HG02938 (cell line): ENCODE results near the gene TRPM2.

Experiments
- ATAC-seq: cut with Tn5 transposase; IDR thresholded peaks from one replicate; pipeline ENCODE4 v1.9.1; 2021; ENCODE audit warnings: mild to moderate bottlenecking, moderate library complexity; ENCODE audit not compliant: unreplicated experiment

TRPM2 gene

GRCh38 chr21:44439211-44439600, 85.8 kb downstream of the TRPM2 start:
- ATAC-seq = no peak

- ATAC-seq = no peak
Observed at GRCh38 chr21:44440241-44441040, 87.0 kb downstream of the TRPM2 start.

GRCh38 chr21:44441041-44441400, 87.6 kb downstream of the TRPM2 start:
- no peak for ATAC-seq

GRCh38 chr21:44441581-44442265, 88.3 kb downstream of the TRPM2 start:
- no peak for ATAC-seq

GRCh38 chr21:44442266-44443125, 89.1 kb downstream of the TRPM2 start:
- no peak for ATAC-seq

GRCh38 chr21:44443291-44443890, 90.0 kb downstream of the TRPM2 start:
- ATAC-seq = no peak

GRCh38 chr21:44443891-44444285, 90.5 kb downstream of the TRPM2 start:
- ATAC-seq = no peak

GRCh38 chr21:44444286-44444931, 91.0 kb downstream of the TRPM2 start:
- ATAC-seq = no peak

- ATAC-seq = no peak
Observed at GRCh38 chr21:44445145-44445812, 91.9 kb downstream of the TRPM2 start.

- no peak for ATAC-seq
Observed at GRCh38 chr21:44448651-44449131, 95.3 kb downstream of the TRPM2 start.

GRCh38 chr21:44449473-44450363, 96.3 kb downstream of the TRPM2 start:
- no peak for ATAC-seq

- no peak for ATAC-seq
Observed at GRCh38 chr21:44450402-44450801, 97.0 kb downstream of the TRPM2 start.

GRCh38 chr21:44450999-44451398, 97.6 kb downstream of the TRPM2 start:
- no peak for ATAC-seq

GRCh38 chr21:44453120-44453519, 99.7 kb downstream of the TRPM2 start:
- no peak for ATAC-seq

- no peak for ATAC-seq
Observed at GRCh38 chr21:44454058-44454457, 100.6 kb downstream of the TRPM2 start.

- no peak for ATAC-seq
Observed at GRCh38 chr21:44454747-44455523, 101.5 kb downstream of the TRPM2 start, which contains the start of gene LRRC3. Gene LRRC3, plus strand, starts transcription at chr21:44455510. Its CDS starts 1,135 bp downstream, at chr21:44456645.

GRCh38 chr21:44455524-44456213, 102.2 kb downstream of the TRPM2 start:
- ATAC-seq = no peak
